GM03348 (cell line): ENCODE measurements around the gene JCHAIN.
"Not testable (repeated sequence)": the region's sequence is repeated elsewhere in the genome, so short reads cannot be mapped to it uniquely, and the experiment has no call there.

ENCODE experiments used
- DNase-seq: peaks from one replicate; pipeline ENCODE4 v3.0.0; 2012; ENCODE audit warnings: low spot score

The JCHAIN gene

GRCh38 chr4:70666369-70666768 lies at the start of gene JCHAIN:
Gene JCHAIN (minus strand): TSS chr4:70666508. CDS start chr4:70666490, 18 bp downstream.
- peak; percentile 28 for DNase-seq

DNA sequence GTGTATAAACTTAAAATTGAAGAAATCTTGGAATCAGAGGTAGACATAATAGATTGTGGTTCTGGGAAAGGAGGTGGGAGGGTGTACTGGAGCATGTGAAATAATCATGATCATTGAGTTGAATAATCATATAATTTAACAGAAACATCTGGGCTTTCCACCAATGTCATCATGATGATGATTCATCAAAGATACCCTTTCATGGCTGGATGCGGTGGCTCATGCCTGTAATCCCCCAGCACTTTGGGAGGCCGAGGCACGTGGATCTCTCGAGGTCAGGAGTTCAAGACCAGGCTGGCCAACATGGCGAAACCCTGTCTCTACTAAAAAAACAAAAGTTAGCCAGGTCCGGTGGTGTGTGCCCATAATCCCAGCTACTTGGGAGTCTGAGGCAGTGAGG lies 48.8 kb upstream of the JCHAIN start:
- no peak for DNase-seq

- no peak for DNase-seq
Measured at GRCh38 chr4:70714079-70714887, 48.0 kb upstream of the JCHAIN start.

DNA sequence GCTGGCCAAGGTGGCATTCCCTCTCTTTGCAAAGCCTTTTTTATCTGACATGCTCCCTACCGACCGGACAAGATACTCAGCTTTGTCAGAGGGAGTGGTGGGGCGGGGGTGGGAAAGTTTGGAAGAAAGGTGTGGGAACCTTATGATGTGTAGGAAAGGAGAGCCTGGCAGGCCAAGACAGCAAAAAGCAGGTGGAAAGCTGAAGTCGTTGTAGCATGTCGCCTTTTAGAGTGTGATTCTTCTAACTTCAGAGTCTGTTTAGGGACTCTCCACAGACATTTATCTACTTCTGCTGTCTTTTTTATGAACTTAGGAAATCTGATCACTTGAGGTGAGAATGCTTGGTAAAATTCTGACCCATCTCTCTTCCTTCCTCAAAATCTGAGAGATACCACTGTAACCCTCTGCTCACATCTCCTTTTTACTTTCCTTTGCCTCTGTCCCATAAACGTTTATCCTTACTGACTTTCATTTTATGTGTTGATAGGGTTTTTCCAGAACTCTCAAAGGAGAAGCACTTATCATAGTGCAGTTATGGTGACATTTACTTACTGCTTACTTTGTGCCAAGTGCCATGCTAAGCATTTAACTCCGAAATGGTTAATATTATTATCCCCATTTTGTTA lies 47.3 kb upstream of the JCHAIN start:
- DNase-seq = no peak

- no peak for DNase-seq
Measured at GRCh38 chr4:70712604-70713452, 46.5 kb upstream of the JCHAIN start.

- no peak for DNase-seq
Measured at GRCh38 chr4:70712150-70712549, 45.8 kb upstream of the JCHAIN start.

GRCh38 chr4:70711599-70711998 lies 45.3 kb upstream of the JCHAIN start:
- DNase-seq = peak; percentile 15

GRCh38 chr4:70709611-70710205 lies 43.4 kb upstream of the JCHAIN start:
- DNase-seq = no peak

- DNase-seq = no peak
Measured at GRCh38 chr4:70706516-70706915, 40.2 kb upstream of the JCHAIN start.

GRCh38 chr4:70706044-70706461 lies 39.7 kb upstream of the JCHAIN start:
- DNase-seq = peak; percentile 6

- peak; percentile 88 for DNase-seq
Measured at GRCh38 chr4:70705183-70706043, 39.1 kb upstream of the JCHAIN start.

DNA sequence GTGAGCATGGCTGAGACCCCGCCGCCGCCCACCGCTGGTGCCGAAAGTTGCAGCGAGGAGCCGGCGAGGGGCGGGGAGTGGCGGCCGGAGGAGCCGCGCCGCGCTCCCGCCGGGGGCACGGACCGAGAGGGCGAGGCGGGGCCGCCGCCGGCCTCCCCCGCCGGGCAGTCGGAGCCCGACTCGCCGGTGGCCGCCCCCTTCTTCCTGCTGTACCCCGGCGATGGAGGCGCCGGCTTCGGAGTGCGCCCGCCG lies 38.5 kb upstream of the JCHAIN start:
- peak; percentile 57 for DNase-seq

GRCh38 chr4:70704215-70704930 lies 38.1 kb upstream of the JCHAIN start:
- DNase-seq = peak; percentile 91

- DNase-seq = peak; percentile 48
Measured at GRCh38 chr4:70703619-70704214, 37.4 kb upstream of the JCHAIN start.

- DNase-seq = not testable (repeated sequence)
Measured at GRCh38 chr4:70702592-70702991, 36.3 kb upstream of the JCHAIN start.

GRCh38 chr4:70701271-70701670 lies 35.0 kb upstream of the JCHAIN start:
- DNase-seq = no peak

GRCh38 chr4:70700712-70701111 lies 34.4 kb upstream of the JCHAIN start:
- DNase-seq = no peak

- not testable (repeated sequence) for DNase-seq
Measured at GRCh38 chr4:70698435-70698834, 32.1 kb upstream of the JCHAIN start.

DNA sequence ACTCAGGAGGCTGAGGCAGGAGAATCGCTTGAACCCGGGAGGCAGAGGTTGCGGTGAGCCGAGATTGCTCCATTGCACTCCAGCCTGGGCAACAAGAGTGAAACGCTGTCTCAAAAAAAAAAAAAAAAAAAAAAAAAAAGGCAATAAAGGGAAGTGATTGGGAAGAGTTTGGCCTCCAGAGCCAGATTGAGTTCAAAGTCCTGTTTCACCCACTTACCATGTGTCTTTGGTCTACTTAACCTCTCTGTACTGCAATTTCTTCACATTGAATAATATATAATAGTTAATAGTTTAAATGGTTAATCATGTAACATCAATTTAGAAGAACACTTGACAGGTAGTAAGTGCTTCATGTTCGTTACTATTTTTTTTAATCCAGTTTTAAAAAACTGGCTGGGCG lies 28.3 kb upstream of the JCHAIN start:
- DNase-seq = not testable (repeated sequence)

GRCh38 chr4:70691661-70692060 lies 25.4 kb upstream of the JCHAIN start:
- DNase-seq = no peak
